CMK (cell line): ENCODE data around the gene TSPAN4.

Source experiments
- DNase-seq: peaks from one replicate; pipeline ENCODE4 v3.0.0-alpha.2; 2010; ENCODE audit warnings: low read depth

Gene TSPAN4, protein sequence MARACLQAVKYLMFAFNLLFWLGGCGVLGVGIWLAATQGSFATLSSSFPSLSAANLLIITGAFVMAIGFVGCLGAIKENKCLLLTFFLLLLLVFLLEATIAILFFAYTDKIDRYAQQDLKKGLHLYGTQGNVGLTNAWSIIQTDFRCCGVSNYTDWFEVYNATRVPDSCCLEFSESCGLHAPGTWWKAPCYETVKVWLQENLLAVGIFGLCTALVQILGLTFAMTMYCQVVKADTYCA

DNA sequence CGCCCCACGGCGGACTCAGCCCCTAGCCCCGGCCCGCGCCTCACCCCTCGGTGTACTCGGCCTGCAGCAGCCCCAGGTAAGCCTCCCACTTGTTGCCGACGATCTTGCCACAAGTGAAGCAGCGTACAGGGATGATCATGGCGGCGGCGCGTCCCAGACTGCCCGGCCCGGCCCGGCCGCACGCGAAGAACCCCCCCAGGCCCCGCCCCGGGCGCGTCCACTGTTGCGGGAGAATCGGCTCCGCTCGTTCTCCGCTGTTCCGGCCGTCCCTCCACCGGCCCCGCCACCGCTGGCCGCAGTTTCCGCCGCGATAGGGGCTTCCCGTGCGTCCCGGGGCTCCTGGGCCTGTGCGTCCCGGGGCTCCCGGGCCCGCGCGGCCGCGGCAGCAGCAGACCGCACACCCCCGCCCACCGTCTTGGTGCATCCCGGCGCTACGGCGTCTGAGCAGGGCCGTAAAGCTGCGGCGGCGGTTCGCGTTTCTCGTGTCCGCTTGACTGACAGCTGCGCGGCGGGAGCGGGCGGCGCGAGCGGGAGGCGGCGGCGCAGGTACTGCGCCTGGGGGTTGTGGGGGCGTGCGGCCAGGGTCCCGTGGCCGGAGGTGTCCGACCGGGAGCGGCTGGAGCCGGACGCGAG lies at the start of gene TSPAN4, which contains the start of gene POLR2L:
Gene TSPAN4, plus strand, starts transcription at position 483 of the 633 bp plus-strand sequence. CDS start 7,453 bp downstream, outside the sequence.
Gene POLR2L, minus strand, starts transcription at position 160 of the 633 bp plus-strand sequence. Its CDS starts 21 bp downstream, at position 139.
- no peak for DNase-seq

- no peak for DNase-seq
Measured at GRCh38 chr11:792873-793272, 49.8 kb upstream of the TSPAN4 start.

DNA sequence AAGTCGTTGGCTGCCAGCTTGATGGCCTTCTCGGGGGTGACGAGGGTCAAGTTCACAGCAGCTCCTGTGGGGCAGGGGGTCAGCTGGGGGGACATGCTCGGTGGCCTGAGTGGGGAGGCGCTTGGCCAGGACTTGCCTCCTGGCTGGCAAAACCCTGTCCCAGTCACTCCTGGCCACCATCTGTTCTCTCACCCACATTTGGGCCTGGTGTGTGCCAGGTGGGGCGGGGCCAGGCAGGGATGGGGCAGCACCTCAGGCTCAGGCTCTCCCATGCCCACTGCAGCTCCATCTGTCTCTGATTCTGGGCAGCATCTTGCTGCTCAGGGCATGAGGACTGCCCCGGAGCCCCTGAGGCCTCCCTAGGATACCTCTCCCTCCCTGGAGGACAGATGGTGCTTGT lies 49.1 kb upstream of the TSPAN4 start:
- no peak for DNase-seq

- DNase-seq: no peak
Measured at GRCh38 chr11:794013-794765, 48.5 kb upstream of the TSPAN4 start.

DNA sequence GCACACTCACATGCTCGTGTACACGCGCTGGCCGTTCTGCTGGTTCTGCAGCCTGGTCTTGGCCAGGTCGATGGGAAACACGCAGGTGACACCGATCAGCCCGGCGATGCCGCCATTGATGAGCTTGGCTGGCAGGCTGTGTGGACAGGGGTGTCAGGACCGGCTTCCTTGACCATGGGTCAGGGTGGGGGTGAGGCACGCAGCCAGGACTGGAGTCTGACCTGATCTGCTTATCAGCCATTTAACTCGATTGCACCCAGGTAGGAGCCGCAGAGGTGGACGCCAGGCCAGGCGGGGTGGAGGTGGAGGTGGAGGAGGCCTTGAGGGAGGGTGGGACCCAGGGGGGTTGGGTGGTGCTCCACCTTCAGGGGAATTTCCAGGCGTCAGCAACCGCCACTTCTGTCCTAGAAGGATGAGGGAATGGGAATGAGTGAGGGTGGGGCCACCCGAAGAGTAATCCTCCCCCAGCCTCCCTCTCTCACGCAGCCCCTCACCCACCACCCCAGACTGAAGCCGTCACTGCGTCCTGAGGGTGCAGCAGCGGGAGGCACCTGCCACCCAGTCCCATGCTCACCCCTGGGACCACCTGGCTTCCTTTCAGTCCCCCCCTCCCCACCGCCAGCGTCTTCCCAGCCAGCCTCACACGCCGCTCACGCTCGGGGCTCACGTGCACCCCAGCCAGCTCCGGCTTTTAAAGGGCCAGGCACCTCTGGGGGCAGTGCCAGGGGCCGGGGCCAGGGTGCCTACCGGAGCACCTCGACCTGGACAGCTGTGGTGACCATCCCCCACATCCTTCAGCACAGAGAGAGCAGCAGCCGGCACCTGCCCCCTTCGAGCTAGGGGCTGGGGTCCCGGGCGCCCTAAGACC lies 47.7 kb upstream of the TSPAN4 start:
- DNase-seq: no peak

DNA sequence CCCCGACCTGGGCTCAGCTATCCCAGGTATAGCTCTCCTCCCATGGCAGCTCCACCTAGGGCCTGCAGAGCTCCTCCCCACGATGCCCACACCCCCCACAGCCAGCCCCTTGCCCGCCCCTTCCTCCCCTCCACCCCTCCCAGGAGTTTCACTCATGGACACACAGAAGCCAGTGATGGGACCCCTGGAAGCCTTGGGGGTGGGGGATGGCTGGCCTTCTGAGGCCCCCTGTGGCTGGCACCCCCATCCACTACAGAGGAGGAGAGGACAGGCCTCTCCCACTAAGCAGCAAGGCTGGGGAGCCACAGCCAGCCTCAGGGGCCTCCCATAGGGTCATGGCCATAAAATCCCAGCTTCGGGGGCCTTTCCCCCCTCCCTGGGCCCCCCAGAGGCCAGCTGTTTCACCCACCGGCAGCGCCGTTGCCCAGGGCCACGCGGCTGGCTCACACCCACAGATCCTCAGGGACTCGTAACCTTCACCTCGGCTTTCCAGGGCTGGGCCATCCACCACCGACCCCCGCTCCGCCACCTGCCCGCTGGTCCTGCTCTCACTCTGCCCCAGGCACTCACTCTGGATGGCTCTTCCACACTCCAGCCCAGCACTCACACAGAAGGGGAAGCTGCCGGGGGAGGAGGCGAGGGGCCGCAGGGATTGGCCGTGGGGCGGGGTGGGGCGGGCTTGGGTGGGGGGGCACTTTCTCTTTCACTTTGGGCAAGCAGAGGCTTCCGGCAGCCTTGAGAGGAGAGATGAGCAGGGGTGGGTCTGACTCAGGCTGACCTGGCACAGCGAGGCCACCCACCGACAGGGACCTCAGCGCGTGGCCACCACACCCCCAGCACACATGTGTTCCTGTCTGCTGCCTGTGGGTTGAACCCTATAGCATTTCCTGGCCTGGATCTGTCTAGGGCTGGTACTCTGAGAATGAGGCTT lies 46.8 kb upstream of the TSPAN4 start:
- DNase-seq: no peak

- no peak for DNase-seq
Measured at GRCh38 chr11:796565-797295, 45.9 kb upstream of the TSPAN4 start.

DNA sequence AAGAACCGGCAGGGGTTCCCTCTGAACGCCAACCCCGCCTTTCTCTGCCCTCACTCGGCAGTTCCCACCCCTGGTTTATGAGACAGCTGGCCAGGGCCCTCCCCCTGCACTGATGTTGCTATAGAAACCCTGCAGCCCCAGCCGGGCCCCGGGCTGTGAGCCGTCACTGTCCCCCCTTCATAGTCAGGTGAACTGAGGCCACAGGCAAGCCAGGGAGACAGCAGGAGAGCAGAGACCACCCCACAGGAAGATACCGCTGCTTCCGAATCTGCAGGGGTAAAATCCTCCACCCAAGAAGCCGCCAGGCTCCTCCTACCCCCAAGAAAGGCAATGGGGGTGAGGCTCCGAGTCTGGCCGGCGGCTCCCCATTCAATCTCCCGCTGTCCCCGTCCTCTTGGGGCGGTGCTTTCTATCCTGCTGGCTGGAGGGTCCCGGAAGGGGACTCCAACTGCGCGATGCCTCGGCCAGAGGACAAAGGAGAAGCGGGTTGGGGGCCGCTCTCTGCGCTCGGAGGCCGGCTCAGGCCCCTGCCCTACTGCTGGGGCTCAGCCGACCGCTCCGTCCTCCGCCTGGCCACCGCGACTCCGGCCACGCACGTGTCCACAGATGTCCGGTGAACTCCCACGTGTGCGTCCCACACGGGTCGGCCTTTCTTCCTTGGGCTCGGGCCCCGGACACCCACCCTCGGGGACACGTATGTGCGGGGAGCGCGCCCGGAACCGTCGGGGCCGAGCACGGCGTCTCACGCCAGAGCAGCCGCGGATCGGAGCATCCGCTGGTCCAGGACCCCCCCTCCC lies 45.2 kb upstream of the TSPAN4 start:
- no peak for DNase-seq

DNA sequence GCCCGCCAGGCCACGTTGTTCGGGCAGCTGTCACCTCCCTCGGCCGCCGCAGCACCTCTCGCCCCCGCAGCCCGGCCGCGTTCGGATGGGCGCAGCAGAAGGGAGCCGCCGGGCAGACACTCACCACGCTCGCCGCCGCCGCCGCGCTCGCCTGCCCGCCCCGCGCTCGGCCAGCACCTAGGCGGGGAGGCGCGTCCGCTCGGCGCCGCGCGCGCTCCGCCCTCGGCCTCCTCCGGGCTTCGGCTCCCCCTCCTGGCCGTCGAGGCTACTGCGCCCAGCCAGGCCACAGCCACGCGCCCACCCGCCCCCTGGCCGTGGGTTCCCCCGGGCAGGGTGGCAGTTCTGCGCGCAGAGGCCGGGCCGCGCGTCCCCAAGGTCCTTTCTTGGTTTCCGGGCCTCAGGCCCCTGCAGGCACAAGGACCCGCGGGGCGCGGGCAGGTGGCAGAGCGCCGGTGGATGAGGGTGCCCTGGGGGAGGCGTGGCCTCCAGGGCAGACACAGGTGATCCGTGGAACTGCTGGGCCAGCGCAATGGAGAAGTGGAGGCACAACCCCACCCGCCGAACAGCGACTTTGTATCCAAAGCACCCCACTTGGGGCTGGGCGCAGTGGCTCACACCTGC lies 44.4 kb upstream of the TSPAN4 start, which contains the start of gene SLC25A22:
Gene SLC25A22, minus strand, starts transcription at position 189 of the 621 bp plus-strand sequence. CDS start 3,275 bp downstream, outside the sequence.
- no peak for DNase-seq

DNA sequence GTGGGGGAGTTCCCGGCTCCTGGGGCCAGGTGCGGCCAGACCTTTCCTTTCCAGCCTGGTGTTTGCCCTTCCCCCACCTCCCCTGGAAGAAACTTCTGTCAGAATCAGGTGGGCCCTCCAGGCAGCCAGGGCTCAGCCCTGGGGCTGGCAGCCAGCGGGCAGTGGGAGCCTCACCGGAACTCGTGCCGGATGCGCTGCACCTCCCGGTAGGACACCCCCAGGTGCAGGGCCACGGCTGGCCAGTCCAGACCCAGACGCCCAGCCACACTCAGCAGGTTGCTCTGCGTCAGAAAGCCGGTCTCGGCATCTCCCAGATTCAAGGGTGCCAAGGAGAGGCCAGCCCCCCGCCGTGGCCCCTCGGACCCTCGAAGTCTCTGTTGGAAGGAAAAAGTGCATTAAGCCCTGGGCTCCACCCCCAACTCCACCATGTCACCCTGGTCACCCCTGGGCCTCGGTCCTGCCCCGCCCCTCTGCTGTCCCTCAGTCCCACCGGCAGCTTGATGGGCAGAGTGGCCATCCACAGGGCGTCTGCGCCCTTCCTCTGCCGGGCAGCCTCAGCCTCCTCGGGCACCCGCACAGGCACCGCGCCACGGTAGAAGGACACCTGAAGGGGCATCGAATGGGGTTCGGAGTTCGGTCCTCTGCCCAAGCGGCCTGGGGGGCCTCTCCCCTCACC lies 42.9 kb upstream of the TSPAN4 start:
- no peak for DNase-seq

DNA sequence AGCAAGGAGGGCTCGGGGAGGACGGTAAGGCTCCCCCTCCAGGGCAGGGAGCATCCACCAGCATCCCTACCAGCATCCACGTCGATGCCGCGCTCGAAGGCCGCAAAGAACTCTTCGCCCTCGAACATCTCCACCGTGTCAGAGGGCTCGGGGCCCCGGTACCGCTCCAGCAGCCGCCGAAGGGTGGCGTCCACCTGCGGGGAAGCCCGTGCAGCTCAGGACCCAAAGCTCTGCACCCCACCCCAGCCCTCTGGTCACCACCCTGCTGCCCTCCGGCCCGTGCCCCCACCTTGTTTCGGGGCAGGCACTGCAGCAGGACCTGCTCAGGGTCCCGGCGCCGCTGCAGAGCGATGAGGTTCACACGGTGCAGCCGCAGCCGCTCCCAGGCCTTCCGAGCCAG lies 42.2 kb upstream of the TSPAN4 start:
- no peak for DNase-seq

DNA sequence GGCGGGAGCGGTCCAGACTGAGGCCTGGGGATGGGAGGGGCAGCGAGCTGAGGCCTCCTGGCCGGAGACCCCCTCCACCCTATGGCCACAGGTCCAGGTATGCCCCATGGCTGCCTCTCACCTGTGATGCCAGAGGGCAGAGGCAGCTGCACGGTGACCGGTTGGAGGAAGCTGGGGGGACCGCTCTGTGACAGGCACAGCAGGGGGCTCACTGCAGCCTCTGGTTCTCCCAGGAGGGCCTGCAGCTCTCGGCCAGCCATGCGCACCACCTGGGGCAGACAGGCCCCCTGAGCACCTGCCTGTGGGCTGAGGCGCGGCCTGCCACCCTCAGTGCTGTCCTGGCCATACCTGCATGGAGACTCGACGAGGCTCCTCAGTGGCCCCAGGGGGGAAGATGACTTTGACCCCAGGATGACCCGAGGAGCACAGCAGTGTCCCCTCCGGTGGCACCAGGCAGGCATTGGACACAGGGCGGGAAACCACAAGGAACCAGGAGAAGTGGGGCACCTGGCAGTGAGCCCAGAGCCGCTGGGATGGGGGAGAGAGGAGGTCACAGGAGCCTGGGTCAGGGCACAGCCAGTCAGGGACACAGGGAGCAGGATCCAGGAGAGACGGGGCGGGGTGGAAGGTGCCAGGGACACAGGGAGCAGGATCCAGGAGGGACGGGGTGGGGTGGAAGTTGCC lies 41.4 kb upstream of the TSPAN4 start:
- no peak for DNase-seq

DNA sequence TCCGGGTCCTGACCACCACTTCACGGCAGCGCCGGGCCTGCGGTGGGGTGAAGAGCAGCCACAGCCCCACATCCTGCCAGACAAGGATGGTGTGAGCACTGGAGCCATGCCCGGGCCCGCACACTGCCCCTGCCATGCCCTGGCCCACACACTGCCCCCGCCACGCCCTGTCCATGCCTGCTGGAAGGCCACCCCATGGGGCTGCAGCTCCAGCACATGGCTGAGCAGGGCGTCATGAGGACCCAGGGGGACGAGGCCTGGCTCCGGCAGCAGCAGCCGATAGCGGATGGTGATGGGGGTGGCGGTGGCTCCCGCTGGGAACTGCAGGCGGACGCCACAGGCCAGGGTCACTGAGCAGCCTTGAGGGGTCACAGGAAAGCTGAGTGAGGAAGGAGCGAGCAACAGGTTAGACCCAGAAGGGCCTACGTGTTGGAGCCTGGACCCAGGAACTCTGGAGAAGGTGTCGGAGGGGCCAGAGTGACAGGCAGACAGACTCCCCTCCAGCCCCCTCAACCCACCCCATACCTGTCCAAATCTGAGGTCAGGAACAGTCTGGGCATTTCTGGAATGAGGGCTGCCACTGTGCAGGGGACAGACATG lies 40.5 kb upstream of the TSPAN4 start:
- no peak for DNase-seq

- no peak for DNase-seq
Measured at GRCh38 chr11:802693-803466, 39.8 kb upstream of the TSPAN4 start.

DNA sequence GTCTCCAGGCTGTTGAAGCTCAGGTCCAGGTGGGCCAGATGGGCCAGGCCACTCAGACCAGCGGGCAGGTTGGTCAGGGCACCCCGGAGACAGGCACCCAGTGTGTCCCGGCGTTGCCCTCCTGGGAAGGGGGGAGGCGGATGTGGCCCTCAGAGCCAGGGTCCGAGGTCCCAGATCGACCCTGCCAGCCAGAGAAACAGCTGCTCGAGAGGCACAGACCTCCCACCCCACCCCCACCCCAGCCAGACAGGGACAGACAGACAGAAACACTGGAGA lies 39.2 kb upstream of the TSPAN4 start:
- DNase-seq: no peak

- no peak for DNase-seq
Measured at GRCh38 chr11:803770-804598, 38.7 kb upstream of the TSPAN4 start.
